ENCODE results near the gene NFKBIB. TPM values are rescaled to one million over a fixed set of nuclear protein-coding genes. Genes with fewer than 3 reads are reported as not detected.

The NFKBIB gene
- total and polyA plus RNA-seq, 2 donors (not counting 3 experiments of a cell fraction or from before 2014, with no cell fraction given), result 25.0 to 30.8 TPM

DNA sequence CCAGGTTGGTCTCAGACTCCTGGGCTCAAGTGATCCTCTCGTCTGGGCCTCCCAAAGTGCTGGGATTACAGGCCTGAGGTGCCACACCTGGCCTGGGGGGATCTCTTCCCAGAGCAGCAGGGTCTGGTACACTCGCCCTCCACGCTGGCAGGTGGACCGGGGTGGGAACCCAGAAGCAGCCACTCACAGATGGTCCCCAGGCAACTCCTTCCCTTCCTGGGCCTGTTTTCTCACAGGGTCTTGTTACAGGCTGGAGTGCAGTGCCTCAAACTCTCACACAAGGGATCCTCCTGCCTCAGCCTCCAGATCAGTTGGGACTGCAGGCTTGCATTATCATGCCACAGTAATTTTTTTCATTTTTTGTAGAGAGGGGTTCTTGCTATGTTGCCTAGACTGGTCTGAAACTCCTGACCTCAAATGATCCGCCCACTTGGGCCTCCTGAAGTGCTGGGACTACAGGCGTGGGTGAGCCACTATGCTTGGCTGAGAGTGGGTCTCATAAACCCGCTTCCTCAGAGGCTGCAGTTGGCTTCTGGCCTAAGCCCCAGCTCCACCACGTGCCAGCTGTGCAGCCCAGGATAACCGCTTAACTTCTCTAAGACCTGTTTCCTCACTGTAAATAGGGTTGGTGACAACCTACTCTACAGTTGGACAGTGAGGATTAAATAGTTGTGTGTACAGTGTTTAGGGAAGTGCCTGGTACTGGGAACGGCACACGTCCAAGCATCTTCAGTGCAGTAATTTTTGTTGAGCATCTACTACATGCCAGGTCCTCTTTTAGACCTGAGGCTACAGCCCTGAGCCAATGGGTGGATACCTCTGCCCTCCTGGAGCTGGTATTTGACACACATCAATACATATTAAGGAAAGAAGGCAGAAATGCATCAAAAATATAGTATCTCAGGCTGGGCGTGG is 13.1 kb downstream of the NFKBIB start:
- ChIA-PET POLR2A (no interaction called here), CTCF (interaction anchor here (1.2 to 1.6 kb wide), 3 partner anchors 11 to 25 kb away, joined by 3 to 4 read pairs (median 4); partner anchors contain the start of gene NFKBIB)
- no peak overlapping the region for H3K4me3 ChIP-seq (replicated peaks in 1 of 3; ENCODE audit: insufficient read depth in 1 of 3, low read depth in 1 of 3, low read length in 3 of 3)
- DNase-seq (ENCODE audit: low read depth, low spot score) (no peak), FAIRE-seq (no peak)
- intact Hi-C loops (cut with micrococcal nuclease) (no loop called here), dilution Hi-C loops (cut with MboI; ENCODE audit: extremely low pct_ligation_motif_present, low sequenced_read_pairs) (no loop called here)
- TF ChIP-seq POLR2A (IDR thresholded peaks at IDR 0.05; ENCODE audit: low read depth, low read length) (no peak), MYC (IDR thresholded peaks at IDR 0.05; ENCODE audit: low read depth, low read length) (no peak), JUN (IDR thresholded peaks at IDR 0.05; ENCODE audit: borderline replicate concordance, insufficient read depth, insufficient read length, low read depth) (no peak), POLR2AphosphoS5 (IDR thresholded peaks at IDR 0.05; ENCODE audit: insufficient read depth, low read depth, low read length) (no peak)
- TF ChIP-seq, protein P1, sequence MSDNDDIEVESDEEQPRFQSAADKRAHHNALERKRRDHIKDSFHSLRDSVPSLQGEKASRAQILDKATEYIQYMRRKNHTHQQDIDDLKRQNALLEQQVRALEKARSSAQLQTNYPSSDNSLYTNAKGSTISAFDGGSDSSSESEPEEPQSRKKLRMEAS (IDR thresholded peaks at IDR 0.05; ENCODE audit: insufficient read depth, insufficient read length), result no peak
- TF ChIP-seq, protein P2, sequence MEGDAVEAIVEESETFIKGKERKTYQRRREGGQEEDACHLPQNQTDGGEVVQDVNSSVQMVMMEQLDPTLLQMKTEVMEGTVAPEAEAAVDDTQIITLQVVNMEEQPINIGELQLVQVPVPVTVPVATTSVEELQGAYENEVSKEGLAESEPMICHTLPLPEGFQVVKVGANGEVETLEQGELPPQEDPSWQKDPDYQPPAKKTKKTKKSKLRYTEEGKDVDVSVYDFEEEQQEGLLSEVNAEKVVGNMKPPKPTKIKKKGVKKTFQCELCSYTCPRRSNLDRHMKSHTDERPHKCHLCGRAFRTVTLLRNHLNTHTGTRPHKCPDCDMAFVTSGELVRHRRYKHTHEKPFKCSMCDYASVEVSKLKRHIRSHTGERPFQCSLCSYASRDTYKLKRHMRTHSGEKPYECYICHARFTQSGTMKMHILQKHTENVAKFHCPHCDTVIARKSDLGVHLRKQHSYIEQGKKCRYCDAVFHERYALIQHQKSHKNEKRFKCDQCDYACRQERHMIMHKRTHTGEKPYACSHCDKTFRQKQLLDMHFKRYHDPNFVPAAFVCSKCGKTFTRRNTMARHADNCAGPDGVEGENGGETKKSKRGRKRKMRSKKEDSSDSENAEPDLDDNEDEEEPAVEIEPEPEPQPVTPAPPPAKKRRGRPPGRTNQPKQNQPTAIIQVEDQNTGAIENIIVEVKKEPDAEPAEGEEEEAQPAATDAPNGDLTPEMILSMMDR (IDR thresholded peaks at IDR 0.05; ENCODE audit: extremely low read depth in 1 of 2, insufficient read depth in 1 of 2, low read depth in 1 of 2, low read length in 2 of 2), result no peak
- H3K27ac ChIP-seq (ENCODE audit: insufficient read depth, low read depth, low read length), result no peak overlapping the region
- BruUV-seq (replicated peaks), result no TSS peak
- no peaks in the 10 kb centered on the region for H3K27me3 ChIP-seq (ENCODE audit: control insufficient read depth in 2 of 2, insufficient read depth in 2 of 2, low read length in 2 of 2)
- no peaks in the 10 kb centered on the region for H3K79me2 ChIP-seq (ENCODE audit: control insufficient read depth, insufficient read depth, low read length)
- no peak overlapping the region for H3K4me2 ChIP-seq (ENCODE audit: insufficient read depth, low read length)
- no peak overlapping the region for H3K9ac ChIP-seq (replicated peaks; ENCODE audit: extremely low read depth, insufficient read depth, low read length)
- no peaks in the 10 kb centered on the region for H3K9me1 ChIP-seq (replicated peaks; ENCODE audit: control insufficient read depth, extremely low read depth, insufficient read depth, low read length)
- H3K4me1 ChIP-seq (ENCODE audit: control insufficient read depth, extremely low read depth, insufficient read depth, low read length), result no peaks in the 10 kb centered on the region
- peaks cover 0 to 4% of the 10 kb centered on the region in 2 experiments for H3K36me3 ChIP-seq (ENCODE audit: control insufficient read depth in 2 of 2, extremely low read depth in 1 of 2, insufficient read depth in 2 of 2, low read length in 2 of 2)
- H4K20me1 ChIP-seq (replicated peaks; ENCODE audit: control insufficient read depth, extremely low read depth, insufficient read depth, low read length), result no peaks in the 10 kb centered on the region
- no peaks in the 10 kb centered on the region for H3K9me3 ChIP-seq (replicated peaks; ENCODE audit: control insufficient read depth, insufficient read depth, low read length)
- no peak overlapping the region for H2AFZ ChIP-seq (ENCODE audit: low read depth, low read length)

All from endothelial cell of umbilical vein (primary cell).